ENCODE data around the gene ZCCHC14.
A peak's percentile ranks its signal among the peaks of the same experiment; 100 is the strongest.
"Not testable (repeated sequence)": the region's sequence is repeated elsewhere in the genome, so short reads cannot be mapped to it uniquely, and the experiment has no call there.

The ZCCHC14 gene

GRCh38 chr16:87503232-87503937 lies 10.6 kb upstream of the ZCCHC14 start:
- H3K27me3 ChIP-seq (ENCODE audit: control insufficient read depth in 1 of 2, insufficient read depth in 2 of 2, low read length in 2 of 2); H3K36me3 ChIP-seq (ENCODE audit: insufficient read depth, low read length); H3K9ac ChIP-seq (ENCODE audit: low read length); H3K27ac ChIP-seq (ENCODE audit: low read depth, low read length); H3K4me1 ChIP-seq (ENCODE audit: insufficient read depth, low read length); H3K4me3 ChIP-seq (ENCODE audit: low read depth in 1 of 2, low read length in 2 of 2); H3K9me3 ChIP-seq (ENCODE audit: low read length): not testable (repeated sequence)

- Histone ChIP-seq H3K9me3 (ENCODE audit: low read length) (no peaks in the 10 kb centered on the region), H3K27ac (ENCODE audit: low read depth, low read length) (no peak overlapping the region), H3K4me1 (ENCODE audit: insufficient read depth, low read length) (no peaks in the 10 kb centered on the region), H3K4me3 (ENCODE audit: low read depth in 1 of 2, low read length in 2 of 2) (no peak overlapping the region), H3K27me3 (ENCODE audit: control insufficient read depth in 1 of 2, insufficient read depth in 2 of 2, low read length in 2 of 2) (no peaks in the 10 kb centered on the region), H3K36me3 (ENCODE audit: insufficient read depth, low read length) (no peaks in the 10 kb centered on the region), H3K9ac (ENCODE audit: low read length) (no peak overlapping the region)
Observed at GRCh38 chr16:87502308-87502969, 9.6 kb upstream of the ZCCHC14 start.

- H3K4me1 ChIP-seq (ENCODE audit: insufficient read depth, low read length): no peaks in the 10 kb centered on the region
- H3K9ac ChIP-seq (ENCODE audit: low read length): no peak overlapping the region
- no peaks in the 10 kb centered on the region for H3K27me3 ChIP-seq (ENCODE audit: control insufficient read depth in 1 of 2, insufficient read depth in 2 of 2, low read length in 2 of 2)
Observed at GRCh38 chr16:87501117-87501516, 8.3 kb upstream of the ZCCHC14 start.

GRCh38 chr16:87499189-87499486 lies 6.3 kb upstream of the ZCCHC14 start:
- Histone ChIP-seq H3K36me3 (ENCODE audit: insufficient read depth, low read length) (no peaks in the 10 kb centered on the region), H3K27ac (ENCODE audit: low read depth, low read length) (no peak overlapping the region), H3K9me3 (ENCODE audit: low read length) (no peaks in the 10 kb centered on the region), H3K9ac (ENCODE audit: low read length) (no peak overlapping the region), H3K4me3 (ENCODE audit: low read depth in 1 of 2, low read length in 2 of 2) (no peak overlapping the region), H3K27me3 (ENCODE audit: control insufficient read depth in 1 of 2, insufficient read depth in 2 of 2, low read length in 2 of 2) (no peaks in the 10 kb centered on the region), H3K4me1 (ENCODE audit: insufficient read depth, low read length) (no peaks in the 10 kb centered on the region)

More at GRCh38 chr16:87501117-87501516, 8.3 kb upstream of the ZCCHC14 start:
- H3K36me3 ChIP-seq (ENCODE audit: insufficient read depth, low read length): no peaks in the 10 kb centered on the region
- H3K9me3 ChIP-seq (ENCODE audit: low read length): no peaks in the 10 kb centered on the region
- no peak overlapping the region for H3K4me3 ChIP-seq (ENCODE audit: low read depth in 1 of 2, low read length in 2 of 2)
- no peak overlapping the region for H3K27ac ChIP-seq (ENCODE audit: low read depth, low read length)

GRCh38 chr16:87498324-87499188 lies 5.7 kb upstream of the ZCCHC14 start:
- Histone ChIP-seq H3K9ac (ENCODE audit: low read length) (no peak overlapping the region), H3K36me3 (ENCODE audit: insufficient read depth, low read length) (no peaks in the 10 kb centered on the region), H3K4me3 (ENCODE audit: low read depth in 1 of 2, low read length in 2 of 2) (no peak overlapping the region), H3K27me3 (ENCODE audit: control insufficient read depth in 1 of 2, insufficient read depth in 2 of 2, low read length in 2 of 2) (no peaks in the 10 kb centered on the region), H3K27ac (ENCODE audit: low read depth, low read length) (no peak overlapping the region), H3K9me3 (ENCODE audit: low read length) (no peaks in the 10 kb centered on the region), H3K4me1 (ENCODE audit: insufficient read depth, low read length) (peaks cover 2% of the 10 kb centered on the region)

- H3K4me3 ChIP-seq (ENCODE audit: low read depth in 1 of 2, low read length in 2 of 2); H3K9ac ChIP-seq (ENCODE audit: low read length); H3K27ac ChIP-seq (ENCODE audit: low read depth, low read length): not testable (repeated sequence)
Observed at GRCh38 chr16:87497767-87498290, 5.0 kb upstream of the ZCCHC14 start.

GRCh38 chr16:87497023-87497766 lies 4.4 kb upstream of the ZCCHC14 start:
- not testable (repeated sequence) for H3K9ac ChIP-seq (ENCODE audit: low read length); H3K27me3 ChIP-seq (ENCODE audit: control insufficient read depth in 1 of 2, insufficient read depth in 2 of 2, low read length in 2 of 2); H3K9me3 ChIP-seq (ENCODE audit: low read length); H3K4me3 ChIP-seq (ENCODE audit: low read depth in 1 of 2, low read length in 2 of 2); H3K36me3 ChIP-seq (ENCODE audit: insufficient read depth, low read length); H3K27ac ChIP-seq (ENCODE audit: low read depth, low read length); H3K4me1 ChIP-seq (ENCODE audit: insufficient read depth, low read length)

More at GRCh38 chr16:87497767-87498290, 5.0 kb upstream of the ZCCHC14 start:
- not testable (repeated sequence) for H3K4me1 ChIP-seq (ENCODE audit: insufficient read depth, low read length); H3K9me3 ChIP-seq (ENCODE audit: low read length); H3K36me3 ChIP-seq (ENCODE audit: insufficient read depth, low read length); H3K27me3 ChIP-seq (ENCODE audit: control insufficient read depth in 1 of 2, insufficient read depth in 2 of 2, low read length in 2 of 2)

GRCh38 chr16:87496447-87496801 lies 3.6 kb upstream of the ZCCHC14 start:
- Histone ChIP-seq H3K9ac (ENCODE audit: low read length) (no peak overlapping the region), H3K4me1 (ENCODE audit: insufficient read depth, low read length) (peaks cover 5% of the 10 kb centered on the region), H3K9me3 (ENCODE audit: low read length) (no peaks in the 10 kb centered on the region), H3K27ac (ENCODE audit: low read depth, low read length) (no peak overlapping the region), H3K36me3 (ENCODE audit: insufficient read depth, low read length) (no peaks in the 10 kb centered on the region), H3K27me3 (ENCODE audit: control insufficient read depth in 1 of 2, insufficient read depth in 2 of 2, low read length in 2 of 2) (no peaks in the 10 kb centered on the region), H3K4me3 (ENCODE audit: low read depth in 1 of 2, low read length in 2 of 2) (no peak overlapping the region)

- H3K4me3 ChIP-seq (ENCODE audit: low read depth in 1 of 2, low read length in 2 of 2): no peak overlapping the region
- H3K9me3 ChIP-seq (ENCODE audit: low read length): no peaks in the 10 kb centered on the region
- H3K9ac ChIP-seq (ENCODE audit: low read length): no peak overlapping the region
- no peak overlapping the region for H3K27ac ChIP-seq (ENCODE audit: low read depth, low read length)
- H3K36me3 ChIP-seq (ENCODE audit: insufficient read depth, low read length): no peaks in the 10 kb centered on the region
- H3K27me3 ChIP-seq (ENCODE audit: control insufficient read depth in 1 of 2, insufficient read depth in 2 of 2, low read length in 2 of 2): no peaks in the 10 kb centered on the region
- peaks cover 5% of the 10 kb centered on the region for H3K4me1 ChIP-seq (ENCODE audit: insufficient read depth, low read length)
Observed at GRCh38 chr16:87495578-87496446, 3.0 kb upstream of the ZCCHC14 start.

- Histone ChIP-seq H3K9me3 (ENCODE audit: low read length) (no peaks in the 10 kb centered on the region), H3K36me3 (ENCODE audit: insufficient read depth, low read length) (no peaks in the 10 kb centered on the region), H3K4me3 (ENCODE audit: low read depth in 1 of 2, low read length in 2 of 2) (peak overlapping the region; percentile 27 to 45), H3K27ac (ENCODE audit: low read depth, low read length) (no peak overlapping the region), H3K9ac (ENCODE audit: low read length) (no peak overlapping the region), H3K27me3 (ENCODE audit: control insufficient read depth in 1 of 2, insufficient read depth in 2 of 2, low read length in 2 of 2) (no peaks in the 10 kb centered on the region), H3K4me1 (ENCODE audit: insufficient read depth, low read length) (peaks cover 14% of the 10 kb centered on the region)
Observed at GRCh38 chr16:87493608-87494280, 920 bp upstream of the ZCCHC14 start.

All from muscle layer of colon (tissue), 2 donors.